IMR-90 (cell line): ENCODE data around the gene B4GALNT2. TPM values are rescaled to one million over a fixed set of nuclear protein-coding genes. Genes with fewer than 3 reads are reported as not detected.

Source experiments
- ATAC-seq: fragments of 200-7000 bp; cut with Tn5 transposase; 2 replicates; pipeline ENCODE4 v1.9.1; 2020; ENCODE audit warnings: low read depth, mild to moderate bottlenecking, moderate library complexity
- BruUV-seq: library from RNA; stranded (reverse); fragments of 400-500 nt; replicated peaks from 2 replicates; lab custom pipeline; 2021; lab: Mats Ljungman, UMichigan
- CTCF ChIA-PET: fragments of 300-600 bp; formaldehyde crosslinking; extraction: SDS; loops from one replicate; lab custom pipeline; 2021; ENCODE audit warnings: antibody characterized with exemption; lab: Yijun Ruan, JAX
- POLR2A ChIA-PET: fragments of 300-600 bp; sonication (Branson Sonifier 250); formaldehyde crosslinking; loops from one replicate; lab custom pipeline; 2022; ENCODE audit warnings: antibody characterized with exemption; ENCODE audit not compliant: unreplicated experiment; lab: Charles Lee
- DNase-seq: peaks from one replicate; pipeline ENCODE4 v3.0.0; 2013
- H2AFZ ChIP-seq: replicated peaks from 2 replicates; pipeline ENCODE3; 2013; ENCODE audit warnings: low read length, mild to moderate bottlenecking; ENCODE audit not compliant: poor library complexity
- H2AK5ac ChIP-seq: 2 replicates; pipeline ENCODE4 v1.6.1; 2013; ENCODE audit warnings: low read depth, low read length, inconsistent platforms
- H2AK9ac ChIP-seq: replicated peaks from 2 replicates; pipeline ENCODE3; 2013; ENCODE audit warnings: mild to moderate bottlenecking, low read depth, low read length, moderate library complexity; ENCODE audit not compliant: poor library complexity
- H2BK120ac ChIP-seq: 2 replicates; pipeline ENCODE4 v1.6.1; 2013; ENCODE audit warnings: low read depth, low read length, inconsistent platforms
- H2BK15ac ChIP-seq: 3 replicates; pipeline ENCODE4 v1.6.1; 2013; ENCODE audit warnings: low read depth, low read length, inconsistent platforms
- H2BK20ac ChIP-seq: 2 replicates; pipeline ENCODE4 v1.6.1; 2013; ENCODE audit warnings: low read depth, mild to moderate bottlenecking, inconsistent platforms, low read length, moderate library complexity
- H2BK5ac ChIP-seq: 2 replicates; pipeline ENCODE4 v1.6.1; 2013; ENCODE audit warnings: mild to moderate bottlenecking, low read depth, low read length, inconsistent platforms; ENCODE audit not compliant: poor library complexity, severe bottlenecking
- H3K14ac ChIP-seq: replicated peaks from 2 replicates; pipeline ENCODE4 v1.6.1; 2013; ENCODE audit warnings: low read depth, low read length, inconsistent platforms
- H3K18ac ChIP-seq: 2 replicates; pipeline ENCODE4 v1.6.1; 2013; ENCODE audit warnings: low read depth, low read length, control low read depth
- H3K23ac ChIP-seq: 2 replicates; pipeline ENCODE4 v1.6.1; 2013; ENCODE audit warnings: low read depth, low read length, inconsistent platforms
- H3K27ac ChIP-seq: 2 replicates; pipeline ENCODE4 v1.5.1; 2013; ENCODE audit warnings: mild to moderate bottlenecking, control low read depth, low read length; ENCODE audit not compliant: insufficient read depth
- H3K27me3 ChIP-seq: 2 replicates; pipeline ENCODE4 v1.6.1; 2013; ENCODE audit warnings: low read length; ENCODE audit not compliant: control insufficient read depth, insufficient read depth
- H3K36me3 ChIP-seq: 2 replicates; pipeline ENCODE4 v1.6.1; 2013; ENCODE audit warnings: low read length, mixed read lengths; ENCODE audit not compliant: control insufficient read depth, insufficient read depth
- H3K4ac ChIP-seq: 2 replicates; pipeline ENCODE4 v1.6.1; 2013; ENCODE audit warnings: low read depth, low read length, inconsistent platforms
- H3K4me1 ChIP-seq: 2 replicates; pipeline ENCODE4 v1.6.1; 2013; ENCODE audit warnings: low read length, mixed read lengths; ENCODE audit not compliant: control insufficient read depth, insufficient read depth
- H3K4me2 ChIP-seq: 2 replicates; pipeline ENCODE4 v1.6.1; 2013; ENCODE audit warnings: low read depth, mild to moderate bottlenecking, control low read depth, low read length, moderate library complexity
- H3K4me3 ChIP-seq: 2 replicates; pipeline ENCODE4 v1.5.1; 2013; ENCODE audit warnings: low read depth, mild to moderate bottlenecking, control low read depth, low read length, moderate library complexity; ENCODE audit not compliant: insufficient read depth
- H3K56ac ChIP-seq: 2 replicates; pipeline ENCODE4 v1.6.1; 2013; ENCODE audit warnings: low read length, inconsistent platforms; ENCODE audit not compliant: insufficient read depth; ENCODE audit errors: extremely low read depth
- H3K79me1 ChIP-seq, 2 experiments: 2 replicates each; pipeline ENCODE4 v1.6.1; 2013; ENCODE audit warnings: low read length in 2 of 2, inconsistent platforms in 1 of 2, low read depth in 1 of 2
- H3K9ac ChIP-seq: 2 replicates; pipeline ENCODE4 v1.6.1; 2013; ENCODE audit warnings: low read depth, low read length, control low read depth
- H3K9me1 ChIP-seq: 2 replicates; pipeline ENCODE4 v1.6.1; 2013; ENCODE audit warnings: low read length, inconsistent platforms; ENCODE audit not compliant: insufficient read depth
- H3K9me3 ChIP-seq: 2 replicates; pipeline ENCODE4 v1.6.1; 2013; ENCODE audit warnings: low read length; ENCODE audit not compliant: control insufficient read depth, insufficient read depth
- H4K20me1 ChIP-seq: 2 replicates; pipeline ENCODE4 v1.6.1; 2013; ENCODE audit warnings: low read length, inconsistent platforms; ENCODE audit not compliant: insufficient read depth
- H4K5ac ChIP-seq: 2 replicates; pipeline ENCODE4 v1.6.1; 2013; ENCODE audit warnings: mild to moderate bottlenecking, low read depth, low read length, control low read depth
- H4K8ac ChIP-seq, 2 experiments: 2 replicates each; pipeline ENCODE4 v1.6.1; 2013; ENCODE audit warnings: low read depth in 2 of 2, low read length in 2 of 2, control low read depth in 1 of 2, inconsistent platforms in 1 of 2
- H4K91ac ChIP-seq: 2 replicates; pipeline ENCODE4 v1.6.1; 2013; ENCODE audit warnings: low read depth, low read length, inconsistent platforms; ENCODE audit not compliant: insufficient read depth
- BHLHE40 ChIP-seq: fragments of 150-350 bp; IDR thresholded peaks from 2 replicates; pipeline ENCODE4 v1.6.1; 2016; ENCODE audit warnings: mild to moderate bottlenecking, low read depth, low read length
- CEBPB ChIP-seq: IDR thresholded peaks from 2 replicates; pipeline ENCODE4 v1.6.1; 2012; ENCODE audit warnings: low read depth, low read length, improper control_type of control experiment
- MAFK ChIP-seq: IDR thresholded peaks from 2 replicates; pipeline ENCODE4 v1.6.1; 2012; ENCODE audit warnings: low read depth, low read length, improper control_type of control experiment
- MXI1 ChIP-seq: IDR thresholded peaks from 2 replicates; pipeline ENCODE4 v1.6.1; 2012; ENCODE audit warnings: low read depth, mild to moderate bottlenecking, low read length, moderate library complexity, borderline replicate concordance
- NFE2L2 ChIP-seq: fragments of 150-350 bp; IDR thresholded peaks from 2 replicates; pipeline ENCODE4 v1.6.1; 2016; ENCODE audit warnings: low read depth, mild to moderate bottlenecking, low read length
- POLR2A ChIP-seq: IDR thresholded peaks from 2 replicates; pipeline ENCODE4 v1.6.1; 2012; ENCODE audit warnings: mild to moderate bottlenecking, low read depth, low read length
- RAD21 ChIP-seq: IDR thresholded peaks from 2 replicates; pipeline ENCODE4 v1.6.1; 2012; ENCODE audit warnings: low read length, improper control_type of control experiment
- RFX5 ChIP-seq: IDR thresholded peaks from 2 replicates; pipeline ENCODE4 v1.8.0; 2012; ENCODE audit warnings: low read depth, mild to moderate bottlenecking, low read length, moderate library complexity
- SMC3 ChIP-seq: fragments of 150-350 bp; IDR thresholded peaks from 2 replicates; pipeline ENCODE4 v1.6.1; 2016; ENCODE audit warnings: low read depth, mild to moderate bottlenecking, antibody characterized with exemption, low read length, moderate library complexity
- WGBS, 2 experiments: methylation state at CpG; one replicate each; pipeline versions ENCODE4 v1.1.5 to v1.1.7; 2013; ENCODE audit warnings: missing lambda C conversion rate in 2 of 2; ENCODE audit not compliant: insufficient read length in 1 of 2; ENCODE audit errors: extremely low coverage in 2 of 2; 5-methylcytosine and 5-hydroxymethylcytosine counted together
- dilution Hi-C: fragments of 300-500 bp; cut with HindIII; formaldehyde crosslinking; loops from one replicate; pipeline ENCODE4 v1.14.3; 2018; ENCODE audit warnings: low sequenced_read_pairs; ENCODE audit not compliant: unreplicated experiment
- in situ Hi-C: fragments of 300-500 bp; cut with MboI; formaldehyde crosslinking; loops from 3 replicates; pipeline ENCODE4 v1.14.3; 2019; ENCODE audit warnings: low sequenced_read_pairs, inconsistent platforms, mixed read lengths
- intact Hi-C: fragments of 100-400 bp; cut with micrococcal nuclease; formaldehyde crosslinking; loops from 2 replicates; pipeline ENCODE4 v1.10.0; 2022
- polyA plus RNA-seq, 3 experiments: library from polyadenylated mRNA; depleted of rRNA; stranded (reverse); fragments of >200 nt; gene quantifications; 2 replicates each; pipeline ENCODE4 v1.2.3, GENCODE V29; 2012; ENCODE audit warnings: low replicate concordance in 1 of 3
- total RNA-seq: library from RNA; depleted of rRNA; stranded (reverse); fragments of >200 nt; gene quantifications from 2 replicates; pipeline ENCODE4 v1.2.3, GENCODE V29; 2012
- TF ChIP-seq, protein P1 (sequence below): fragments of 150-350 bp; IDR thresholded peaks from 2 replicates; pipeline ENCODE4 v1.6.1; 2017; ENCODE audit warnings: mild to moderate bottlenecking, antibody characterized with exemption, low read length, low read depth
- TF ChIP-seq, protein P2 (sequence below): conservative IDR thresholded peaks from 2 replicates; pipeline ENCODE4 v1.5.1; 2012; ENCODE audit warnings: mild to moderate bottlenecking, low read depth, low read length, improper control_type of control experiment

Gene B4GALNT2
- total and polyA plus RNA-seq, 2 of the 4 experiments (the other 2 are of a cell fraction) = not detected

DNA sequence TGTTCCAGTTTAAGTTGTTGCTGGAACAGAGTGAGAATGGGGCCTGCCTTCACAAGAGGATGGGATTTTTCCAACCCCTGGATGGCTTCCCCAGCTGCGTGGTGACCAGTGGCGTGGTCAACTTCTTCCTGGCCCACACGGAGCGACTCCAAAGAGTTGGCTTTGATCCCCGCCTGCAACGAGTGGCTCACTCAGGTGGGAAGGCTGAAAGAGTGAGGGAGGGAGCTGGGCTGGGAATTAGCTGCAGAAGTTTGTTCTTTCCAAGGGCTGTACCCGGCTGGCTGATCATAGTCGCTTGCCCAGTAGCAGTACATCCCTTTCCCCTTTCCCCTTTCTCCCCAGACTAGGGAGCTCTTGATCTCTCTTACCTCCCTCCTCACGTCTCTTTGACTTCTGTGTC is 36.1 kb downstream of the B4GALNT2 start:
- ATAC-seq (no peak), DNase-seq (no peak)
- no peak overlapping the region for H2AK9ac ChIP-seq
- no peak overlapping the region for H3K27ac ChIP-seq
- TF ChIP-seq, protein P1, sequence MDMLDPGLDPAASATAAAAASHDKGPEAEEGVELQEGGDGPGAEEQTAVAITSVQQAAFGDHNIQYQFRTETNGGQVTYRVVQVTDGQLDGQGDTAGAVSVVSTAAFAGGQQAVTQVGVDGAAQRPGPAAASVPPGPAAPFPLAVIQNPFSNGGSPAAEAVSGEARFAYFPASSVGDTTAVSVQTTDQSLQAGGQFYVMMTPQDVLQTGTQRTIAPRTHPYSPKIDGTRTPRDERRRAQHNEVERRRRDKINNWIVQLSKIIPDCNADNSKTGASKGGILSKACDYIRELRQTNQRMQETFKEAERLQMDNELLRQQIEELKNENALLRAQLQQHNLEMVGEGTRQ = no peak
- no peak for TF ChIP-seq NFE2L2
- no peak for TF ChIP-seq RAD21
- TF ChIP-seq MXI1 = no peak
- no peak for TF ChIP-seq POLR2A
- no peak for TF ChIP-seq RFX5
- no peak for TF ChIP-seq CEBPB
- TF ChIP-seq, protein P2, sequence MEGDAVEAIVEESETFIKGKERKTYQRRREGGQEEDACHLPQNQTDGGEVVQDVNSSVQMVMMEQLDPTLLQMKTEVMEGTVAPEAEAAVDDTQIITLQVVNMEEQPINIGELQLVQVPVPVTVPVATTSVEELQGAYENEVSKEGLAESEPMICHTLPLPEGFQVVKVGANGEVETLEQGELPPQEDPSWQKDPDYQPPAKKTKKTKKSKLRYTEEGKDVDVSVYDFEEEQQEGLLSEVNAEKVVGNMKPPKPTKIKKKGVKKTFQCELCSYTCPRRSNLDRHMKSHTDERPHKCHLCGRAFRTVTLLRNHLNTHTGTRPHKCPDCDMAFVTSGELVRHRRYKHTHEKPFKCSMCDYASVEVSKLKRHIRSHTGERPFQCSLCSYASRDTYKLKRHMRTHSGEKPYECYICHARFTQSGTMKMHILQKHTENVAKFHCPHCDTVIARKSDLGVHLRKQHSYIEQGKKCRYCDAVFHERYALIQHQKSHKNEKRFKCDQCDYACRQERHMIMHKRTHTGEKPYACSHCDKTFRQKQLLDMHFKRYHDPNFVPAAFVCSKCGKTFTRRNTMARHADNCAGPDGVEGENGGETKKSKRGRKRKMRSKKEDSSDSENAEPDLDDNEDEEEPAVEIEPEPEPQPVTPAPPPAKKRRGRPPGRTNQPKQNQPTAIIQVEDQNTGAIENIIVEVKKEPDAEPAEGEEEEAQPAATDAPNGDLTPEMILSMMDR = no peak
- TF ChIP-seq MAFK = no peak
- no peak for TF ChIP-seq BHLHE40
- TF ChIP-seq SMC3 = no peak
- peaks cover 11% of the 10 kb centered on the region for H3K9me3 ChIP-seq
- H3K4ac ChIP-seq = no peak overlapping the region
- H3K4me2 ChIP-seq = no peak overlapping the region
- no peaks in the 10 kb centered on the region for H4K20me1 ChIP-seq
- no peak overlapping the region for H3K4me3 ChIP-seq
- H4K5ac ChIP-seq = no peak overlapping the region
- H2AFZ ChIP-seq = no peak overlapping the region
- 29% methylated on average over 1 of the region's 9 CpGs; no CpG with 5 or more reads in 1 of the 2 experiments for WGBS, 2 experiments
- no peaks in the 10 kb centered on the region for H3K36me3 ChIP-seq
- H3K9me1 ChIP-seq = no peaks in the 10 kb centered on the region
- H4K8ac ChIP-seq = no peak overlapping the region
- H3K9ac ChIP-seq = no peak overlapping the region
- dilution Hi-C loops = no loop called here
- no peaks in the 10 kb centered on the region for H3K79me1 ChIP-seq
- intact Hi-C loops = no loop called here
- ChIA-PET POLR2A (no interaction called here), CTCF (interaction anchor here (0.9 kb wide), 1 partner anchor 12 kb away, joined by 5 read pairs; no protein-coding TSS in a partner anchor)
- in situ Hi-C loops = no loop called here
- no peak overlapping the region for H3K23ac ChIP-seq
- BruUV-seq = no TSS peak
- H2BK120ac ChIP-seq = no peak overlapping the region
- no peak overlapping the region for H2BK5ac ChIP-seq
- H3K14ac ChIP-seq = no peak overlapping the region
- H4K91ac ChIP-seq = no peak overlapping the region
- no peaks in the 10 kb centered on the region for H3K4me1 ChIP-seq
- H2AK5ac ChIP-seq = no peak overlapping the region
- H2BK20ac ChIP-seq = no peak overlapping the region
- no peak overlapping the region for H3K56ac ChIP-seq
- no peak overlapping the region for H3K18ac ChIP-seq
- no peak overlapping the region for H2BK15ac ChIP-seq
- H3K27me3 ChIP-seq = peaks cover 65% of the 10 kb centered on the region
